ENCODE data around the gene RXRA. TPM values are rescaled to one million over a fixed set of nuclear protein-coding genes. Genes with fewer than 3 reads are reported as not detected.
"Not testable (repeated sequence)": the region's sequence is repeated elsewhere in the genome, so short reads cannot be mapped to it uniquely, and the experiment has no call there.

Gene RXRA
- total RNA-seq, 1 experiment from 2014 or later, result 14.1 TPM

DNA sequence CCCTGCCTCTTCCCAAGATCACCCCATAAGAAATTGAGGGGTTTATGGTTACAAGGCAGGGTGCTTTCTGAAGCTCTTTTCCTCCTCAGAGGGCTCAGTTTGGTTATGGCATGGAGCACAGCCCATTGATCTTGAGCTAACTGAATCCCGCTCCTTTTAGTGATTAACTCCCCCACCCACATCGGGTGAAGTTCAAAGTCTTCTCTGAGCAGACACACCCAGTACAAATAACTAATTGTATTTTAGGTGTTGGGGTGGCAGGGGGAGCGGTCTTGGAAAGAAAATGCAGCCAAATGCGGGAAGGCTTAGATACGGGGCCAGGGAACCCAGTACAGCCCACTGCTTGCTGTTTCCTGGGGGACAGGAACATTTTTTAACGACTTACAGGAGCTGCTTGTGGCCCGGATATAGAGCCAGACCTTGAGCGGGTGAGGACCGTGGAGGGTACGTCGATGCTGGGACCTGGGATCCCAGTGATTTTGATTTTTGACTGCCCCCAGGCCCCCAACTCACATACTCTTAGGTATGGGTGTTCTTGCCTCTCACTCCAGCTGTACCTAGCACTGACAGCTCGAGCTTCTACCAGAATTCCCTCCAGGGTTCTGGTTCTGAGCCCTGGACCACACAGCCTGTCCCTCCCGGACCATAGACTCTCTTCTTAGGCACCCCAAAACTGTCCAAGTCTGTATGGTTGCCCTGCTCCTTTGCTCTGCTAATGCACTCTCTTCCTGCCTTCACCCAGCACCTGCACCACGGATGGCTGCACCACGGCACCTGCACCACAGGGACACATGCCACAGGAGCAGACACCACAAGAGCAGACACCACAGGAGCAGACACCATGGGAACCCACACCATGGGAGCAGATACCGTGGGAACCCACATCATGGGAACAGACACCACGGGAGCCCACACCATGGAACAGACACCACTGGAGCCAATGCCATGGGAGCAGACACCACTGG, 18.3 kb upstream of the RXRA start:
- no peak for DNase-seq (ENCODE audit: low read depth)

DNA sequence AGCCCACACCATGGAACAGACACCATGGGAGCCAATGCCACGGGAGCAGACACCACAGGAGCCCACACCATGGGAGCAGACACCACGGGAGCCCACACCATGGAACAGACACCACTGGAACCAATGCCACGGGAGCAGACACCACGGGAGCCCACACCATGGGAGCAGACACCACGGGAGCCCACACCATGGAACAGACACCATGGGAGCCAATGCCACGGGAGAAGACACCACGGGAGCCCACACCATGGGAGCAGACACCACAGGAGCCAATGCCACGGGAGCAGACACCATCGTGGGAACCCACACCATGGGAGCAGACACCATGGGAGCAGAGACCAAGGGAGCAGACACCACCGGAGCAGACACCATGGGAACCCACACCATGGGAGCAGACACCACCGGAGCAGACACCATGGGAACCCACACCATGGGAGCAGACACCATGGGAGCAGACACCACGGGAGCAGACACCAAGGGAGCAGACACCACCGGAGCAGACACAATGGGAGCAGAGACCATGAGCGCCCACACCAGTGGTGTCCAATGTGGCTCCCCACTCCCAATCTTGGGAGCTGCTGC, 17.5 kb upstream of the RXRA start:
- DNase-seq (ENCODE audit: low read depth), result not testable (repeated sequence)

DNA sequence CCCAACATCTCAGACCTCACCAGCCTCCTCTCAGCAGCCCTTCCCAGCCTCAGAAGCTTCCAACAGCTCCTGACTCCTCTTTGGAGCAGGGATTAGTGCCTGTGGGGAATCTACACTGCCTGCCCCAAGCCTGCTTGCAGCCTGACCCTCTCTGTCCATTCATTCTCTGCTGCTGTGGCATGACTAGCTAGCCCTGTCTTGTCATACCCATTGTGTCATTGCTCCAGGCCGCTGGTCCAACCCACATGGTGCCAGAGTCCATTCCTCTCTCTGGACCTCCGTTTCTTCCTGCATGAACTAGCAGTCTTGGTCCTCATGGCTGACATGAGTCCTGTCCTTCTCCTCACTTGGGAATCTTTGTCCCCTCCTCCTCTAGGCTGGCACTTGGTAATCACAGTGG, 12.8 kb upstream of the RXRA start:
- no peak for DNase-seq (ENCODE audit: low read depth)

DNA sequence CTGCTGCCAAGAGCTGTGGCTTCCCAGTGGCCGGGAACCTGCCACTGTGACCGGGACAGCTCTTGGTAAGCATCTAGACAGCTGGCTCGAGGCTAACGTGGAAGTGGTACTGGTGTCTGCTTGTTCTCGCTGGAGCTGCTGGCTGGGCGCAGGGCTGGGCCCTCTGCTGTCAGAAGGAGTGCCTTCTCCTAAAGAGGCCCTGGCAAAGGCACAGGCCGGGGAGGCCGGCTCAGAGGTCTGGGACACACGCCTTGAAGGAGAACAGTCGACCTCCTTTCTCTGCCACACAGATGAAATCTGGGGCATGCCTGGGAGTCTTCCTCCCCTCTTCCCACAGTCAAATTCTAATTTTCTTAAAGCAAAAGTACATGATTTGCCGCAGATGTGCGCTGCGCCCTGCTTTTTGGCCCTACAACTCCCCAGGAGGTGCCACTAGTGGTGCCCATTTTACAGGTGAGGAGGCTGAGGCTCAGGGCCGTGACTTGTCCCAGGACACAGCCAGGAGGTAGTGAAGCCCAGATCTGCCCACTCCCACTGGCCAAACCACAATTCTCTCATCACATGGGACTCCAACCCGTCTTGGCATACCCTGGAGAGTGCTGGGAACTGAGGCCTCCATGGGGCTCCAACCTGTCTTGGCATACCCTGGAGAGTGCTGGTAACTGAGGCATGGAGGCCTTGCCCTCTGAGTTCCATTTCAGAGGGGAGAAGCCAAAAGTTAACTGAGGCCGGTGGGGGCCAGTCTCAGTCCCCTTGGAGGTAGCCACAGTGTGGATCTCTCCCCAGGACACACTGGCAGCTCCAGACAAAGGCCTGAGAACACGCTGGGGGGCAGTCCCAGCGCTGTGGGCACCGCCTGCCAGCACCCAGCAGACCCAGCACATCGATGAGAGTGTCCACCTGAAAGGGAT, 12.0 kb upstream of the RXRA start:
- DNase-seq (ENCODE audit: low read depth), result no peak

DNA sequence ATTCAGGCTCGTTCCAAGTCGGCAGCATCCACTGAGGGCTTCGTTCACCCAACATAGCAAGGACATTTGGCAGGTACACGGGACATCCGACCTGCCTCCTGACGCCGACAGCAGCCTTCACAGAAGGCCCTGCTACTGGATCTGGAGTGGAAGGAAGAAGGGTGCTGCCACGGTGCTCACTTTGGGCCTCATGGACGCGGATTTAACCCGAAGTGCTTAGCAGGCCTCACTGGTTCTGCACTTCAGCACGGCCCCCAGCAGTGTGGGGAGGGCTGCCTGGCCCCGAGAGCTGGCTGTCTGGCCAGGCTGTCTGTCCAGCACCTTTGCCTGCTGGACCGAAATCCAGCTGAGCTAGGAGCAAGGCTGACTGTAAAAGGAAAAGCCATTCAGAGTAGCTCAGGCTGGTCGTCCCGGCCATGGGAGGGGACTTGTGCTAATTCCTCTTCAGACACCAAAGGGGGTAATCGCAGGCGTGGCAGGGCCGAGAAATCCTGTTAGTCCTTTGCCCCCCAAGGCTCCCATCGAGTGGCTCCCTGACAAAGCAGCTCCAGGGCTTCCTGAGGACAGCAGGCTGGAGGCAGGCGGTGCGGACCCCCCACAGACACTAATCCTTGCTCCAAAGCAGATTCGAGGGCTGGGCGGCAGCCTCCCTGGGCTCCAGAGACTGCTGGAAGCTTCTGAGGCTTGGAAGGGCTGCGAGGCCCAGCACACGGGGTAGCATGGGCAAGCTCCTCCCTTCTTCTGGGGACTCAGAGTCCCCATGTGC, 11.1 kb upstream of the RXRA start:
- DNase-seq (ENCODE audit: low read depth), result no peak

DNA sequence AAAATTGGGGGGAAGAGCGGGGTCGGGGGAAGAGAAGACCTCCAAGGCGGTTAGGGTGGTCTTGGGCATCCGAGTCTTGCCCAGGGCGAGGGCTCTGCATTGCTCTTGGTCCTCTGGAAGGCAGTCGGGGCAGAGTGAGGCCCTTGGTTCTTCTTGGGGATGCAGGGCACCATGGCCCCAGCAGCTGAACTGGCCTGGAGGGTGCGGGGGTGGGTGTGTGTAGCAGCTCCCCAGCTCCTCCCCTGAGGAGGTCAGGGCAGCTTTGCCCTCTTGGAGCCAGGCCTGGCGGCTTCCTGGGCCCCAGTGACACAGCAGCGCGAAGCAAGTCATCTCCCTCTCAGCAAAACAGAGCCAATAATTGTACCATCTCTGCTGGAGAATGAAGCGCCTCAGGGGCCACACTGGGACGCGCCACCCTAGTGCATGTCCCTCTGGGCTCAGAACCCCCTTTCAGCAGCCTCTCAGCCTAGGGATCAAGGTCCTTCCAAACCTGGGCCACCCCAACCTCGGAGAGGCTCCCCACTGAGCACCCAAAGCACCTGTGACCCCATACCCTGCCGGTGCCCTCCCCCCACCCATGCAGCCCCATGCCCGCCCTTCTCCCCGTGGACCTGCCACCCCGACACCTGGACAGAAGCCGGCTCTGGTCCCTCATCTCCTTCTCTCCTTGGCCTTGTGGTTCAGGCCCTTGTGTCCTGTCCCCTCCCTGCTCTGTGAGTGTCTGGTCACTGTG, 10.4 kb upstream of the RXRA start:
- DNase-seq (ENCODE audit: low read depth), result no peak

DNA sequence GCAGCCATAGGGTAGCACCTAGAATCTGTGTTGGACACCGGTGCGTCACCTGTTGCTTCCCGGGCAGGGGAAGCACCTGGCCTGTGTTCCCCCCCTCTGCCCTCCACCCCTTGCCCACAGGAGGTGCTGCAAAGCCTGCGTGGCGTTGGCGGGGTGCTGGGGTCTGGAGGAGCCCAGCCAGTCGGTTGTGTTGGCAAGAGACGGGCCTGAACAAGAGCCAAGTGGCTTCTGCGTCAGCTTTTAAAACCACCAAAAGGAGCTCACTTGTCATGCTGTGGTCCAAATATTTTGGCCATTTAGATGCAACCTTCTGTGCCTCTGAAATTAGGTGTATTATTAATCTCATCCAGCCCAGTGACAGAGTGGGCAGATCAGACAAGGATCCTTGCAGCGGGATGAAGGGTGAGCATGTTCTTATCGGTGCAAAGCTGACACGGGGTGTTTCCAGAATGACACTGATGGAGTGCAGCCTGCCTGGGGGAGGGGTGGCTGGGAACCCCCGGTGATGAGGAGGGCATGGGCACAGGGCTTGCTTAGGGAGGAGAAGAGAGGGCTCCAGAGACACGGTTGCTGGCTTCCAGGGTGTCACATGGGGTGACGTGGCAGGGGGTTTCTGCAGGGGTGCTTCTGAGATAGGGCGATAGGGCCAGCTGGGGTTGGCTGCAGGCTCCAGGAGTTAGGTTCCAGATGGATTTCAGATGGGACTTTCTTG, 9.7 kb upstream of the RXRA start:
- DNase-seq (ENCODE audit: low read depth), result peak; percentile 66

DNA sequence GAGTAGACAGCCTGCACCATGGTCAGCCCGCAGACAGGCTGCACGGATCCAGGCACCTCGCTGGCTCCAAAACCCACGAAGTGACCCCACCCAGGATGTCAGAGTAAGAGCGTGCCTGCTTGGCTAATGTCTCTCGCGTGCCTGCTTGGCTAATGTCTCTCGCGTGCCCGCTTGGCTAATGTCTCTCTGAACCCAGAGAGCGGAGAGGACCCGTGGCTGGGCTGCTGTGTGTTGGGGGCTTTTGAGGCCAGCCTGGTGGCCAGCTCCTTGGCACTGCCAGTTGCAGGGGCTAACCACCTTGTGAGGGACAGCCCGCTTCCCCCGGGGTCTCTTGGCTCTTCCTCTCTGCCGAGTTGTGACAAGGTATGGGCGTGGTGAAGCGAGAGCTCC, 8.9 kb upstream of the RXRA start:
- DNase-seq (ENCODE audit: low read depth), result no peak

DNA sequence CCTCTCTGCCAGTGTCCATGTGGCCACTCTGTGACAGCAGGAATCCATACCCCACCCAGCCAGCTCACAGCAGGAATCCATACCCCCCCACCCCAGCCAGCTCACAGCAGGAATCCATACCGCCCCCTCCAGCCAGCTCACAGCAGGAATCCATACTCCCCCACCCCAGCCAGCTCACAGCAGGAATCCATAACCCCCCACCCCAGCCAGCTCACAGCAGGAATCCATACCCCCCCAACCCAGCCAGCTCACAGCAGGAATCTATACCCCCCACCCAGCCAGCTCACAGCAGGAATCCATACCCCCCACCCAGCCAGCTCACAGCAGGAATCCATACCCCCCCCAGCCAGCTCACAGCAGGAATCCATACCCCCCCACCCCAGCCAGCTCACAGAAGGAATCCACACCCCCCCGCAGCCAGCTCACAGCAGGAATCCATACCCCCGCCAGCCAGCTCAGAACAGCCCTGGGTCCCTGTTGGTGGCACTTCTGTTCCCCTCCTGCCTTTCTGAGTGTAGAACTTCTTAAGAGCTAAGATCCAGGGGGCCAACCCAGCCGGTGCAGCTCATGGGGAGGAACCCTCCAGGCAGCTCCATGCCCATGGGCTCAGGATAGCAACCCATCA, 8.4 kb upstream of the RXRA start:
- DNase-seq (ENCODE audit: low read depth), result no peak

DNA sequence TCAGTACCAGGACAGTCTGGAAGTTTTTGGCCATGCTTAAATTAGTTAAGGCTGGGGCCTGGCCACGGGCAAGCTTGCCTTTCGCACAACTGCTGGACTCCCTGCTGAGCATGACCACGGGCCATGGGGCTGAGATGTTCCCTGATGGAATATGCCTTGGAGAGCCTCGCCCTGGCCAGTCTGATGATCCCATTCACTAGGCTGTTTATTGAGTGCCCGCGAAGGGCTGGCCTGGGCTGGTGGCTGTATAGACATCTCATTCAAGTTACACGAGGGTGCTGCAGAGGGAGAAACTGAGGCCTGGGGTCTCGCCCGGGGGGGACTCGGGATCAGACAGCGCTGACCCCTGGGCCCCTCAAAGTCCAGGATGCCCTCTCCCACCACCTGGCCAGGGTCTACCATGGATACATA, 7.8 kb upstream of the RXRA start:
- no peak for DNase-seq (ENCODE audit: low read depth)

DNA sequence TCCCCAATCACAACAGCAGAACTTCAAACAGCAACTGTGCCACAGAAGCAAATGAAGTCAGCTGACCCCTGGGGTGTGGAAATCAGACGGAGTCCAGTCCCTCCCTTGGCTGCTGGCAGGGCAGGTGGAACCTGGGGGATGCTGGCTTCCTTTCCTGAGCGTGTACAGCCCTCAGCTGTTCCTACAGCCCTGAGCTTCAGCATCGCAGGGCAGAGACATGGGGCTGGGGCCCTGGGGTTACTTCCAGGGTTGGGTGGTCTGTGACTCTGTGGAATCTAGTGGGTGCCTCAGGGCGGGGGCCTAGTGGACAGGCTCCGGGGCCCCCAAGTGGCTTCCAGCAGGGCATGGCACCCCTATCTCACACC, 7.3 kb upstream of the RXRA start:
- no peak for DNase-seq (ENCODE audit: low read depth)

DNA sequence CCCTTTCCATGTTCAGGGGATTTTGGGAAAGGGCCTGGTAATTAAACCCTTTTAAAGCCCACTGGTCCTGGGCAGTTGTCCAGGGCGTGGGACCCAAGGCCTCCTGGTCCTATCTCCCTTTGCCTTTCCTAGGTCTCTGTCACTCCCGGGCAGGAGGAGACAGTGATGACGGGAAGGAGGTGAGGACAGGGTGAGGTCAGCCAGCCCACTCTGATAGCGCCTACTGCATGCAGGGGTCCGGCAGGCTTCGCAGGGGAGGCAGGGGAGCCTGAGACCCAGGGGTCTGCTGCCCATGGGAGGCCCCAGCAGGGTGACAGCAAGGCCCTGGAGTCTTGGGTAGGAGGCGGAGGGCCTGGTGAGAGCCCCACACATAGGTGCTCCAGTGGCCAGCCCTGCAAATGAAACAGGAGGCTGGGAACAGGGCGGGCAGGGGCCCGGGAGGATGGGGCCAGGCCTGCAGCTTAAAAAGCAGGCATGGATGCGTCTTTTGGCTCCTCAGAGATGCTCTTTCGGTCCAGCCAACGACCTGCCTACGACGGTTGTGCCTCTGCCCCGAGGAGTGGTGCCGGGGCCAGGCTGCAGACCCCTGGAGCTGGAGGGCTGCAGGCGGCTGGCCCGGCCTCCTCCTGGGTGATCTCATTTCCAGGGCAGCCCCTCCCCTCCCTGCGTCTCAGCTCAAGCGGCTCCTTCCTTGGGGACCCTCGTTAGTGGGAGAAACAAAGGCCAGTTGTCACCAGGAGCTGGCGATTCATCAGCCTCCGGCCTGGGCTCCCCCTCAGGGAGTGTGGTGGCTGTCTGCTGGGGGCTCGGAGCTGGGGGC, 6.7 kb upstream of the RXRA start:
- no peak for DNase-seq (ENCODE audit: low read depth)

DNA sequence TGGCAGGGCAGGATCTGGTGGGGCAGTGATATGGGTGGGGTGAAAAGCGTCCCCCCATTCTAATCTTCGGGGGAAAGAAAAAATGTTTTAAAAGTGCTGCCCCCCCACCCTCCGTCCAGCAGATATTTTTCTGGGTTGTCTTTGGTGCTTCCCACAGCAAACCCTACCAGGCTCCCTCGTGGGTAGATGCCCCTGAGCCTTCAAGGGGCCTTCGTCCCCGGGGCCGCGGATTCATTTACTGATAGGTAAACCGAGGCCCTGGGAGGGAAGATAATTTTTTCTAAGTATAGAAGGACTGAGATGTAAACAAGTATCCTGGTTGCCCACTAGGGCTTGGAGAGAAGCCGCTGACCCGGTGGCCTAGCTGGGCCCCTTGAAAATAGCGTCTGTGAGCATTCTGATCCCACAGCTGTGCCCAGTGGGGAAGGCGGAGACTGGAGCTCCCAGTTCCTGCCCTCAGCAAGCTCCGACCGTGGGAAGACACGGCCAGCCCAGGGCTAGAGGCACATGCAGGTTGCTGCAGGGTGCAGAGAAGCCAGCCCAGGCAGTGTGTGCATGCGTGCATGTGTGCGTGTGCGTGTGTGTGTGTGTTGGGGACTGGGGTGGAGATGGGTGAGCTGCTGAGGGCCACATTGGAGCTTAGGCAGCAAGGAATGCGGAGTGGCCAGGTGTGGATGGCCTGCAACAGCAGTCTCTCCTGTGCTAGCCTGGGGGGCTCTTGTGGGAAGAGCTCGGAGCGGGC, 6.0 kb upstream of the RXRA start:
- no peak for DNase-seq (ENCODE audit: low read depth)

DNA sequence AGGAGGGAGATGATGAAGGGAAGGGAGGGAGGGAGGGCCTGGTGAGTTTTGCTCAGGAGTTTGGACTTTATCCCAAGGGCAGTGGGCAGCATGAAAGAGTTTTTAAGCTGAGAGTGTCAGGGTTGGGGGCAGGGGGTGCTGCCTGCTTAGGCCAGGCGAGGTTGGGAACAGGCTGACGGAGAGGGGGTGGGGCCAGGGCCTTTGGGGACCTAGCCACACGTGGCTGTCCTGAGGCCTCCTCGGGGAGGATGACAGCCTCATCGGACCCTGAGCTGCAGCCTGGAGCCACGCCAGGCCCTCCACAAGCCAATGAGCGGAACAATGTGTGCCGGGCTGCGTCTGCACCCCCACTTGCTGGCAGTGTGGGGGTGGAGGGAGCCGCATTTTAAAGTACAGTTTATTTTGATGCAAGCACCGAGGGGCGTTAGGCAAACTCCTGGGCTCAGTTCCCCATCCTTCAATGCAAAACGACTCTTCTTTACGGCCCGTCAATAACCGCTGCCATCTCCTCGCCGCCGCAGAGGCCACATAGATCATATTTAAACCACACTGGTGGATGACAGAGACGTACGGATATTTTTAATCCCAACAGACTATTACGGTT, 5.3 kb upstream of the RXRA start:
- DNase-seq (ENCODE audit: low read depth), result no peak

DNA sequence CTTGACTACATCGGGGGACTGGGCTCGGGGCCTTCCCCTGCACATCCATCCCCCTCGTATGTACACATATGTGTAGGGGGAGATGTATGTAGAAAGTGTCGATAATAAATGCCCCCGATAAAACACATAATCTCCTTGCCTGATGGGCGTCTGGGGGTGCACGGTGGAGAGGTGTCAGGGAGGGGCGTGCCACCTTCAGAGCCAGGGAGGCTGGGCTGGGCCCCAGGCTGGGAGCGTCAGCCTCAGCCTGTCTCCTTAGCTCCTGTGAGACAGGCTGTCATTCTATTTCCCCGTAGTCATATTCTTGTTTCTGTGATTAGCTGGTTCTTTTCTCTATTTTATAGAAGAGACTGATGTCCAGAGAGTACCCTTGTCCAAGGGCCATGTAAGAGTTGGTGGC, 4.7 kb upstream of the RXRA start:
- DNase-seq (ENCODE audit: low read depth), result no peak

DNA sequence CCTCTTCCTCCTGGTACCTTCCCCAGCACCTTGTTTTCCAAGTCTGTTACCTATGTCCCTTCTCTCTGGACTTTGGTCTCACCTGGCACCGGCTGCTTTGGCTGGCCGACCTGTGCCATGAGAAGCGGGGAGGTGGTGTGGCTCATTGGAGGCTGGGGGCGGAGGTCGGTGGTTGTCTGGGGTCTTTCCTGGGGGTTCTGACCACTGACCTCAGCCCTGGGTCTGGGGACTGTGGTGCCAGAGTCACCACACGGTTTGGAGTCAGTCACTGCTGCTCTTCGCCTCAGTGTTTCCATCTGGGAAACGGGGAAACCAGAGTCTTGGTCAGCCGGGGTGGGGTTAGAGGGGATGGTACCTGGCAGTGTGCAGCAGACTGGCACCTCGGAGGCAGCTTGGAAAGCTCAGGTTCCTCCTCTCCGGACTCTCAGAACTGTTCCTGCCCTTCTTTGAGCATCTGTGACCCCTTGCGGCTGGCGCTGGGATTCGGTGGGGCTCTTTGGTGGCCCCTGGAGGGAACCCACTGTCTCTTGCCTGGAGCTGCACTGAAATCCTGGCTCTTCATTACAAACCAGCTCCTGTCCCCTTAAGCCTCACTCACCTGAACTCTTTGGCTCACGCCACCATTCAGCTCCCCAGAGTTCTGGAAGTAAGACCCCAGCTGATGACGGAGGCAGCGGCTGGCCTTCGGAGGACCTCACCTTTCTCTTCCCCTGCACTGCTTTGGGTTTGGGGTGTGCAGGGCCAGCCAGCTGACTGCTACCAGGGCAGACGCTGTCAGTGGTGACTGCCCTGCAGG, 4.1 kb upstream of the RXRA start:
- no peak for DNase-seq (ENCODE audit: low read depth)

DNA sequence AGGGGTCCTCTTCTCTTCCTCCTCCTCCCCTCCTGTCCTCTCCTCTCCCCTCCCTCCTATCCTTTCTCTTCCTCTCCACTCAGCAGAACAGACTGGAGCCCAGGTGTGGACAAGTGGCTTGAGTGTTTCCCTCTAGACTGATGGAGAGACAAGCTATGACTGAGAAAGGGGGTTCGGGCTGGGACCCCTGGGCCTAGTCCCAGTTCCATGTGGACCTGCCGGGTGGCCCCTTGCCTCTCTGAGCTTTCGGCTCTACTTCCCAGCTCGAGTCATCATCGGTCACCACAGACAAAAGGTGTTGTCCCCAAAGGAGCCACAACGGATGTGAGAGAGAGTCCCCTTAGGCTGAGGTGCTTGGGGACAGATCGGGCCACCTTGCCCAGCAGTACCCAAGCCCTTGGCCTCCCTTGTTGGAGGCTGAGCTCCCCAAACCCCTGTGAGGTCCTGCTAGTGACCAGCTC, 3.4 kb upstream of the RXRA start:
- no peak for DNase-seq (ENCODE audit: low read depth)

Measured in Daoy (cell line).